ENCODE results near the gene MRPS25. TPM values are rescaled to one million over a fixed set of nuclear protein-coding genes. Genes with fewer than 3 reads are reported as not detected.

The MRPS25 gene
- total RNA-seq, 4 donors from 2014 or later, result 23.9 to 39.2 (median 29.5) TPM

DNA sequence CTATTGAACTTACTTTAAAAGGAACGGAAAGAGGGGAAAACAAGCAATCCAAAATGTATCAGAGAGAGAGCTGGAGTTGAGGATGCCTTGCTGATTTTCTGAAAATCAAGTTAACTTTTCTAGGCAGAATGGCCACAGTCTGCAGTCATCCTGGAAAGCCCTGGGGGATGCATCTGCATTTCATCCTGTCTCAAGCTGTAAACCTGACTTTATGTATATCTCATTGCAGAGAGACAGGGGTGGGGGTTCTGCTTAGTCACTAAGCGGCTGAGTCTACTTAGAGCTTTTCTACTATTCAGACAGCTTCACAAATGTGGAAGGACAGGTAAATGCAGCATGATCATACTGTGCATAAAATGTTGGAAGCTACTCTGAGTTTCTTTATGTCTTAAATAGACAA lies 41.4 kb downstream of the MRPS25 start:
- intact Hi-C loops (cut with DNase I), result no loop called here
- DNase-seq, result no peak
- 93 to 100% methylated on average over 2 of the region's 2 CpGs for WGBS, 2 donors
- Histone ChIP-seq H3K27me3 (no peaks in the 10 kb centered on the region), H3K4me1 (no peaks in the 10 kb centered on the region), H3K36me3 (peaks cover 28 to 100% (median 35%) of the 10 kb centered on the region in 3 donors), H3K27ac (no peak overlapping the region), H3K9me3 (no peaks in the 10 kb centered on the region), H3K4me3 (no peak overlapping the region)
- no peak for TF ChIP-seq POLR2A (IDR thresholded peaks at IDR 0.05)
- TF ChIP-seq, protein P1, sequence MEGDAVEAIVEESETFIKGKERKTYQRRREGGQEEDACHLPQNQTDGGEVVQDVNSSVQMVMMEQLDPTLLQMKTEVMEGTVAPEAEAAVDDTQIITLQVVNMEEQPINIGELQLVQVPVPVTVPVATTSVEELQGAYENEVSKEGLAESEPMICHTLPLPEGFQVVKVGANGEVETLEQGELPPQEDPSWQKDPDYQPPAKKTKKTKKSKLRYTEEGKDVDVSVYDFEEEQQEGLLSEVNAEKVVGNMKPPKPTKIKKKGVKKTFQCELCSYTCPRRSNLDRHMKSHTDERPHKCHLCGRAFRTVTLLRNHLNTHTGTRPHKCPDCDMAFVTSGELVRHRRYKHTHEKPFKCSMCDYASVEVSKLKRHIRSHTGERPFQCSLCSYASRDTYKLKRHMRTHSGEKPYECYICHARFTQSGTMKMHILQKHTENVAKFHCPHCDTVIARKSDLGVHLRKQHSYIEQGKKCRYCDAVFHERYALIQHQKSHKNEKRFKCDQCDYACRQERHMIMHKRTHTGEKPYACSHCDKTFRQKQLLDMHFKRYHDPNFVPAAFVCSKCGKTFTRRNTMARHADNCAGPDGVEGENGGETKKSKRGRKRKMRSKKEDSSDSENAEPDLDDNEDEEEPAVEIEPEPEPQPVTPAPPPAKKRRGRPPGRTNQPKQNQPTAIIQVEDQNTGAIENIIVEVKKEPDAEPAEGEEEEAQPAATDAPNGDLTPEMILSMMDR (IDR thresholded peaks at IDR 0.05), result no peak

DNA sequence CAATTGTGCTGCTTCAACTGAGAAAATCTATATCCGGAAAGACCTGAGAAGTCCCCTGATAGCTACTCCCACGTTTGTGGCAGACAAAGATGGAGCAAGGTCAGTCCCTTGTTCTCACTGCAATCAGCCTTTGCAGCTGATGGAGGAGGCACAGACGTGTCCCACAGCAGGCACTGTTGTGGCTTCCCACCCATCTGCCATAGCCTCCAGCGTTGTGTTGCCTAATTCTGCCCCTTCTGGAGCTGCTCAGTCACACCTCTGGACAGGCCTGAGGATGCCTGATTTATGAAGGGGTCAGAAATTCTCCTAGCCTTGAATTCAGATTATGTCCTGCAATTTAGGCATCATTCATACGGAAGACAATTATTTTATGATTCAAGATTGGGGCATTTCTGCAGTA lies 41.9 kb downstream of the MRPS25 start:
- no peak overlapping the region for H3K4me3 ChIP-seq
- TF ChIP-seq, protein P1 (IDR thresholded peaks at IDR 0.05), result no peak
- no peak for TF ChIP-seq POLR2A (IDR thresholded peaks at IDR 0.05)
- 76% methylated on average over 3 to 4 of the region's 5 CpGs for WGBS, 2 donors
- H3K36me3 ChIP-seq, result peaks cover 33 to 100% (median 35%) of the 10 kb centered on the region in 3 donors
- DNase-seq, result no peak
- H3K27me3 ChIP-seq, result no peaks in the 10 kb centered on the region
- no peak overlapping the region for H3K27ac ChIP-seq
- H3K4me1 ChIP-seq, result no peaks in the 10 kb centered on the region
- H3K9me3 ChIP-seq, result no peaks in the 10 kb centered on the region
- intact Hi-C loops (cut with DNase I), result no loop called here

DNA sequence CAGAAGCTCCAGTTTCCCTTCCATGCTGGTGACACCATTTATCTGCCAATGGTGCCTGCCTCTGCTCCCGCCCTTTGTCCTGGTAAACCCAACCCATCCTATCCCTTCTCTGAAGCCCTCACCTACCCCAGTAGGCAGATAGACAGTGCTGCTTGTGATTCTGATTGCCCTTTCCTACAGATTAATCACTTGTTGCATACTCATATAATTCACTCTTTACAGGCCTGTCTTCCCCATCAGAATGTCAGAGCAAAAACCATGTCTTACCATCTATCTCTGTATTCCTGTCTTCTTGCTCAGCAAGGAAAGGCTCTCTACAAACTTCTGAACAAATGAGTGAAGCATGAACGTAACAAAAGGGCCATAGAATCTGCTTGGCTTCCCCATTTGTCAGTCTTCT lies 47.9 kb downstream of the MRPS25 start:
- no peak overlapping the region for H3K4me3 ChIP-seq
- H3K36me3 ChIP-seq, result peaks cover 18 to 100% (median 47%) of the 10 kb centered on the region in 3 donors
- H3K4me1 ChIP-seq, result no peaks in the 10 kb centered on the region
- H3K27ac ChIP-seq, result no peak overlapping the region
- TF ChIP-seq, protein P1 (IDR thresholded peaks at IDR 0.05), result no peak
- no peak for TF ChIP-seq POLR2A (IDR thresholded peaks at IDR 0.05)
- no peaks in the 10 kb centered on the region for H3K27me3 ChIP-seq
- H3K9me3 ChIP-seq, result no peaks in the 10 kb centered on the region
- intact Hi-C loops (cut with DNase I), result no loop called here
- DNase-seq, result no peak
- WGBS, 2 donors, result 87 to 100% methylated on average over 2 of the region's 2 CpGs

DNA sequence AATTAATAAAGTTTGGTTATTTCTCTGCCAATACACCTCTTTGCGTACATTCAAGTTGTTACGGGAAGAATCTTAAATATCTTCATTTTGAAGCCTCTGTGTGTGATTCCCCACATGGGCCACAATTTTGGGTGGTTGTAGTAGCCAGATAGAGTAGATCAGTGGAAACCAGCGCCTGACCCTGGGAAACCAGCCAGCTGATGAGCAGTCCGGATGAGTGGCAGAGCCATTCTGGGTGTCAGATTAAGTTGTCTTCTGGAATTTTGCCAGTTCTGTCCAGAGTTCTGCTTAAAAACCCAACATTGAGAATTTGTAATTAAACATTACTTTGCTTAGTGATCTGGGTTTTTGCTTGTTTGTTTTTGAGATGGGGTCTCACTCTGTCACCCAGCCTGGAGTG lies 49.7 kb downstream of the MRPS25 start:
- 93% methylated on average over 3 to 4 of the region's 4 CpGs for WGBS, 2 donors
- no peaks in the 10 kb centered on the region for H3K27me3 ChIP-seq
- H3K9me3 ChIP-seq, result no peaks in the 10 kb centered on the region
- TF ChIP-seq, protein P1 (IDR thresholded peaks at IDR 0.05), result no peak
- TF ChIP-seq POLR2A (IDR thresholded peaks at IDR 0.05), result no peak
- DNase-seq, result no peak
- H3K27ac ChIP-seq, result no peak overlapping the region
- intact Hi-C loops (cut with DNase I), result no loop called here
- H3K36me3 ChIP-seq, result peaks cover 8 to 95% (median 44%) of the 10 kb centered on the region in 3 donors
- no peaks in the 10 kb centered on the region for H3K4me1 ChIP-seq
- H3K4me3 ChIP-seq, result no peak overlapping the region

DNA sequence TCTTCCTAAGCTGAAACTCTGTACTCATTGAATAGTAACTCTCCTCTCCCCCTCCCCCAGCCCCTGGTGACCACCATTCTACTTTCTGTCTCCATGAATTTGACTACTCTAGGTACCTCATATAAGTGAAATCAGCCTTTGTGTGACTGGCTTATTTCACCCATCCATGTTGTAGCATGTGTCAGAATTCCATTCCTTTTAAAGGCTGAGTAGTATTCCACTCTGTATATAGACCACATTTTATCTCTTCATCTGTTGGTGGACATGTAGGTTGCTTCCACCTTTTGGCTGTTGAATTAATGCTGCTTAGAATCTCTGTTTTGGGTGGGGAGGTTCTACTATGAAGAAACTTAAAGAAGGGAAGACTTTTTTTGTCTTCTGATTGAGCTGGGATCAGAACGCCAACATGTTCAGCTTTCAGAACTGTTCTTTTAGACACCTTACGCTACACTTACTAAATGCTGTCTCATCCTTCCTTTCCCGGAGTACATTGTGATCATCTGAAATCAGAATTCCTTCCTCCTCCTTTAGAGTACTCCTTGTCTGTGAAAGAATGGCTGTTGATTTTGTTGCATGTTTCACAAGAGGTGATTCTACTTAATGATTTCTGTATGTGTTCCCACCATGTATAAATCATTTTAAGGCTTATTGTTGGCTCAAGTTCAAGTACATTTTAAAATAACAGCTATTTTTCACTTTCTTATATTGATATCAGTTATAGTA lies 50.3 kb downstream of the MRPS25 start:
- TF ChIP-seq, protein P1 (IDR thresholded peaks at IDR 0.05), result no peak
- TF ChIP-seq POLR2A (IDR thresholded peaks at IDR 0.05), result no peak
- DNase-seq, result no peak

More for the DNA sequence above, 50.3 kb downstream of the MRPS25 start:
- H3K9me3 ChIP-seq, result no peaks in the 10 kb centered on the region
- H3K27ac ChIP-seq, result no peak overlapping the region
- intact Hi-C loops (cut with DNase I), result no loop called here
- peaks cover 5 to 94% (median 38%) of the 10 kb centered on the region in 3 donors for H3K36me3 ChIP-seq
- 93 to 98% methylated on average over 3 of the region's 3 CpGs for WGBS, 2 donors
- no peaks in the 10 kb centered on the region for H3K4me1 ChIP-seq
- H3K4me3 ChIP-seq, result no peak overlapping the region
- no peaks in the 10 kb centered on the region for H3K27me3 ChIP-seq

Measured in esophagus squamous epithelium (tissue), 5 donors.